Measurements from ENCODE around the gene KLHL5.

KLHL5 gene

DNA sequence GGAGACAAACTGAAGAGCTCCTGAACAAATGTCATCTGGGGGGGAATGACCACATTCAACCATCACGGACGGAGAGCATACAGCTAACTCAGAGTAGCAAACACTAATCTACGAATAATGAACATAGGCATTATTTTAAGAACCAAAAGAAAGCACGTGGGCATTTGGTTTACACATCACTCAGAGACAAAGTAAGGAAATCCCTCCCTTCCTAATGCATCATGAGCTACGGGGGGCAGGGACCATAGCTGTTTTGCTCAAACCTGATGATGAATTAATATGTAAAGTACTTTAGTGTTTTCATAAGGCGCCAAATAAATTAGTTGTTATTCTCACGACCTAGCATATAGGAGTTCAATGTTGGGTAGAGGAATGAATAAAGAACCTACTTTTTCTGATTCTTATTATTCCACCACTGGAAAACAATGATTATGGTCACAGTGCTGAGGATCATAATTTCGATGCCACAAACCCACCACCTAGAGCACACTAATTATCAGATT lies 18.1 kb upstream of the KLHL5 start:
- peak; percentile 66 for DNase-seq (ENCODE audit: low spot score)

- DNase-seq (ENCODE audit: low spot score), result peak; percentile 90
Observed at GRCh38 chr4:39044364-39044955, 17.6 kb upstream of the KLHL5 start.

GRCh38 chr4:39044956-39045826 lies 16.8 kb upstream of the KLHL5 start:
- peak; percentile 56 for DNase-seq (ENCODE audit: low spot score)

DNA sequence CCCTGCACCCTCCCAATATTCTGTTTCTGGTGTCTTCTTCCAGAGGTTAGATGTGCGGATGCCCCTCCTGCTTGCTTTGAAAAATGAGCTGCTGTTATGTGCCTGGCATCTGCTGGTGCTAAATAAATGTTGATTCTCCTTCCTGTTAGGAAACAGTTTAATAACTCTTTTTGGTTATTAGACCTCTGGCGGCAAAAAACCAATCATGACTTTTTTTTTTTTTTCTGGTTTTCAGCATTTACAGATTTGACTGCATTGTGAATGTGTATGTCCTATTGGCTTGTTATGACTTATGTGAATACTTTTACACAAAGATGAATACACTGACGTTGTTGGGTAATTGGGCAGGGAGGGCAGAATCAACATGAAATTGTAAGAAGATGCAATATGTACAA lies 16.2 kb upstream of the KLHL5 start:
- peak; percentile 10 for DNase-seq (ENCODE audit: low spot score)

DNA sequence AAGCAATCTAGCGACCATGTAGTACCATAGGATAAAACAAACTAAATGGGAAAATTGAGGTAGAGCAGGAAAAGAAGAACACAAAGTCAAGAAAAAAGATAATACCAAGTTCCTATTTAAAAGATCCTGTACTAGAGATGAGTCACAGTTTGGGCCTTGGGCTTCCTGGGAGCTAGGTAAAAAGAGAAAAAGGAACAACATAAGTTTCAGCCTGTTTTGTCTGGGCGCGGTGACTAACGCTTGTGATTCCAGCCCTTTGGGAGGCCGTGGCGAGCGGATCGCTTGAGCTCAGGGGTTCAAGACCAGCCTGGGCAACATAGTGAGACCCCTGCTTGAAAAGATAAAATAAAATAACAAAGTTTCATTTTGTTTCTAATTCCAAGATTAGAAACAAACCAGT lies 15.8 kb upstream of the KLHL5 start:
- DNase-seq (ENCODE audit: low spot score), result no peak

DNA sequence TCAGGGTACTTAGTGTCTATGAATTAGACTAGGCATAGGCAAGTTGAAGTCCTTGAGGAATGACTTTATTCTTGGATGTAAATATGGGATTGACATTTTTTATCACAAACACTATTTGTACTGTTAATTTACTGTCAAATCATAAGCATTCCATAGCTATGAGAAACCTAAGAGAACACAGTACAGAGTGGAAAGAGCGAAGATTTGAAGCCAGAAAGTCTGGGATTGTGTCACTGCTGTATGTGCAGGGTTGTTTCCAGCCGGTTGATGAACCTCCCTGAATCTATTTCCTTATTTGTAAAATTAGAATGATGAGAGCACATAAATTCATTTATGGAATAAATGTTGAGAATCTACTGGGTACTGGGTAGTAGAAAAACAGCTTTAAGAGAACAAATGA lies 14.4 kb upstream of the KLHL5 start:
- no peak for DNase-seq (ENCODE audit: low spot score)

- DNase-seq (ENCODE audit: low spot score), result no peak
Observed at GRCh38 chr4:39048311-39048710, 13.7 kb upstream of the KLHL5 start.

DNA sequence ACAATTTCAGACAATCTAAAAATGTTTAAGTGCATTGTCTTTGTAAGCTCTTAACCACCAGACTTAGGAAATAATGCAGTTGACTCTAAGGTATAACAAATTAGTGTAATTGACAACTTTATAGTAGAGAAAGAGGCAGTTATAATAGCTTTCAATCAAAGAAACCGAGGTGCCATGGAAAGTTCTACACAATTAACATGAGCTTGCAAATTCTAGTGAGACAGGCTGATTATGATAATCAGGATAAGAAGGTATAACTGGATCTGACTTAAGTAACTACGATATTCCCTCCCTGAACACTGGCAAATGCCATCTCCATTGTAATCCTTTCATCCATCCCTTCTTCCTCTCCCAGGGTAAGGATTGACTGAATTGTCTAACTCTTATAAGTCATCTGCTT lies 11.4 kb upstream of the KLHL5 start:
- DNase-seq (ENCODE audit: low spot score), result no peak

GRCh38 chr4:39051492-39051891 lies 10.5 kb upstream of the KLHL5 start:
- no peak for DNase-seq (ENCODE audit: low spot score)

- no peak for DNase-seq (ENCODE audit: low spot score)
Observed at GRCh38 chr4:39053983-39054382, 8.0 kb upstream of the KLHL5 start.

DNA sequence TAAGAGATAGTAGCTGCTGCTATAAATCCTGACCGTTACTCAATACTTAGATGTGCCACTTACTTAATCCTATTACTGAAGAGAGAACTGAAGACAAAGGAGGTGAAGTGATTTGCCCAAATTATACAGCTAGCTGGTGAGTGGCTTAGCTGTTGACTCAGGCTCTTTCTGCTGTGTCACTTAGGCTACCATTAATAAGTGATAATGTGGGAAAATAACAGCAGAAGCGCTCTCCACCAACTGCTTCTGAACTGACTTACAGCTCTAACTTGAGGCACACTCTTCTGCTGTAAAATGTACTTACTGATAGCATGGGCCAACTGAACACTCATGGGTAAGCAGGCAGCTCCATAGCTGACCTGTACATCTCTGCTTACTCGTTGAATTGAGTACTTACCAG lies 7.5 kb upstream of the KLHL5 start:
- DNase-seq (ENCODE audit: low spot score), result no peak

- no peak for DNase-seq (ENCODE audit: low spot score)
Observed at GRCh38 chr4:39056023-39056422, 6.0 kb upstream of the KLHL5 start.

DNA sequence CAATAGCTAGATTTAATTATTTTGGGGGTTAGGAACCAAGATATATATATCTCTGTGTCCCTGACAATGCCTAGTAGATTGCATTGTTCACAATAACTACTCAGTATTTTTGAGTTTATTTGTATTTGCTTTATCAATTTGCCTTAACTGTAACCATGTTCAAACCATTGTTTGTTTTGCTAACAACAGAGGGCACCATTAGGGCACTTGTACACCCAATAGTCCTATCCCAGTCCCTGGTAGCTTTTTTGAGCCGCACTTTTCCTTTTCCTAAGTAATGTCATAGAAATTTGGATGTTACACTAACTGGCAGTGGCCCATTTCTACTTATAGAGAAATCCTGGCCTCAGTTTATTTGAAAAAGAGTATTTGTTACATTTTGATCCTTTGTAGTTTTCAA lies 575 bp upstream of the KLHL5 start:
- no peak for DNase-seq (ENCODE audit: low spot score)

DNA sequence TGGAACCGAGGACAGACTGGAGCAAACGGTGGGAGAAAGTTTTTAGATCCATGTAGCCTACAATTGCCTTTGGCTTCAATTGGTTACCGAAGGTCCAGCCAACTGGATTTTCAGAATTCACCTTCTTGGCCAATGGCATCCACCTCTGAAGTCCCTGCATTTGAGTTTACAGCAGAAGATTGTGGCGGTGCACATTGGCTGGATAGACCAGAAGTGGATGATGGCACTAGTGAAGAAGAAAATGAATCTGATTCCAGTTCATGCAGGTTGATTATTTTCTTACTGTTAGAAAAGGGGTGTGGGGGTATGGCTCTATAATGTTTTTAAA lies 702 bp downstream of the KLHL5 start:
- no peak for DNase-seq (ENCODE audit: low spot score)

DNA sequence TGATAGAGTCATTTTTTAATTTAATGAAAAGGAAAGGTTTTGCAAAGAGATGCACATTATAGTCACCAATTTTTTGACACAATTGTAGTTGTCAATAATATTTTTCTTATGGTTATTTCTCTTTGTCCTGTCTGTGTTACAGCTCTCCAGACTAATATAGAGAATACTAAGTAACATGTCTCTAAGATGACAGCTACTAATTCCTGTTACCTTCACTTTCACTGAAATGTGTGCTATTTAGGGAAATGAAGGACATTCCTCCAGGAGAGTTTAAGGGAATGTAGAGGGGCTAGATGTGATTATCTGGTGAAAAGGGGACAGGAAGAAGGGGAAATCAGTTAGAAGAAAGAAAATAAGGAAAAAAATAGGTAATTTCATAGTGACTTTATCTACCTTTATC lies 1.4 kb downstream of the KLHL5 start:
- no peak for DNase-seq (ENCODE audit: low spot score)

DNA sequence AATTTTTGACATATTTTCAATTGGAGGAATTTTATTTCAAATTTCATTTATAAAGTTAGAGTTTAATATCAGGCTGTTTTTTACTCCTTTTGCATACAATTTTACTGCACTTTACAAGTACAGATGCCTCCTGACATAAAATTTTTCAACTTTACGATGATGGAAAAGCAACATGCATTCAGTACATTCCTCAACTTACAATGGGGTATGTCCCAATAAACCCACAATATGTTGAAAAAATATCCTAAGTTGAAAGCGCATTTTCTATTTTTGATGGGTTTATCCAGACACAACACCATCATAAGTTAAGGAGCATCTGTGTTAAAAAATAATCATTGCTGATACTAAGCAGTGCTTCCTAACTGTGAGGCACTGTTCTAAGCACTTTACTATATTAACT lies 4.3 kb downstream of the KLHL5 start:
- no peak for DNase-seq (ENCODE audit: low spot score)

- DNase-seq (ENCODE audit: low spot score), result no peak
Observed at GRCh38 chr4:39067031-39067430, 5.0 kb downstream of the KLHL5 start.

DNA sequence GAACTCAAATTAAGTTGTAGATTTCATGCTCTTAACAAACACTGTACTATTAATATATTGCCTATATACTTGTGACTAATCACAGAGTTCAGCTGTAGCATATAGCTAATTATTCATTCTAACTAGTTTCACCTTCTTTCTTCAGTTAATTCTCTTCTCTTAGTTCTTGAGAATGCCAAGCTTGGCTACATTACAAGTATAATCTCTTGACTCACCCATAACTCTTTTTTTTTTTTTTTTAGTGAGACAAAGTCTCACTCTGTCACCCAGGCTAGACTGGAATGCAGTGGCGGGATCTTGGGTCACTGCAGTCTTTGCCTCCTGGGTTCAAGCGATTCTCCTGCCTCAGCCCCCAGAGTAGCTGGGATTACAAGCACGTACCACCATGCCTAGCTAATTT lies 5.4 kb downstream of the KLHL5 start:
- DNase-seq (ENCODE audit: low spot score), result no peak

DNA sequence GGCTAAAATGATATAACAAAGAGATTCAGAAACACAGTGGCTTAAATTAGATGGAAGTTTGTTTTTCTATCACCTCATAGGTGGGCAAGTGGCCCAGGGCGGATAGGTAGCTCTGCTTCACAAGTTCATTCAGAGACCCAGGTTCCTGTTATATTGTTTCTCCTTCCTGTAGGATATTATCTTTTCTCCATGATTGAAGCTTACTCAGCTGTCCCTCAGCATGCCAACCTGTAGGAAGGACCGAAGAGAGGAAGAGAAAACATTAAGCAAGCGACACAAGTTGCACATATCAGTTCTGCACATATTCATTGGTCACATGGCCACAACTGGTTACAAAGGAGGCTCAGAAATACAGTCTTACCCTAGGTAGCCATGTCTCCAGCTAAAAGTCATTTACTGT lies 6.9 kb downstream of the KLHL5 start:
- DNase-seq (ENCODE audit: low spot score), result no peak

- no peak for DNase-seq (ENCODE audit: low spot score)
Observed at GRCh38 chr4:39078829-39079228, 16.8 kb downstream of the KLHL5 start.

GRCh38 chr4:39083164-39083563 lies 21.1 kb downstream of the KLHL5 start:
- no peak for DNase-seq (ENCODE audit: low spot score)

DNA sequence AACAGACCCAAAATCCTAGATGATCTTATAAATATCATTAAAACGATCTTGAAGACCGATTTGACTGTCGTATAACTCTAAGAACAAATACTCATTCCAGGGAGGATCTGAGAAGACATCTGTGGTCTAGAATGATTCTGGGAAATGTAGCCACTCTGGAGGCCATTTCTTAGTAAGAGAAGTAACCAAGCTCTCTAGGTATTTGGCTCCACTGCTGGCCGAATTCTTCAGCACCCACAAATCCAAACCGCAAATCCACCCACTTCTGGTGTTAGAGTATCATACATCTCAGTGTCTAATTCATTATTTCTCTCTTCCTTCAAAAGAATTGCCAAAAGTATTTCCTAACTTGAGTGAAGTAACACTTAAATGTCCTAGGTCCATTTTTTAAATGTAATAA lies 23.9 kb downstream of the KLHL5 start:
- no peak for DNase-seq (ENCODE audit: low spot score)

DNA sequence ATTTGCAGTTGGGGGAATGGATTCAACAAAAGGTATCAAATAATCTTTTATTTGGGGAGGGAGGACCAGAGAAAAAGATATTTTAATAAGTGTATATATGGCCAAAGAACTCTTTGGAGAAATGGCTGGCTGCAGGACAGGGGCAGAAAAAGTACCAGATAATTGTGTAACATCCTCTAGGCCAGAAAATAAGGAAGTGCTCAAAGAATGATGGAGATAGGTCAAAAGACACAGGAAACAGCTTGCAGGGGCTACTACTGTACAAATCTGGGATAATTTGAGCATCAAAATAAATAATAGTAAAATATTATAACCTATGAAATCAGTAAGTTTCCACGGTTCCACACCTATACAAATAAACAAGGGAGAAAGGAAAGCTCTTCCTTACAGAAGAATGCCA lies 34.8 kb downstream of the KLHL5 start:
- no peak for DNase-seq (ENCODE audit: low spot score)

DNA sequence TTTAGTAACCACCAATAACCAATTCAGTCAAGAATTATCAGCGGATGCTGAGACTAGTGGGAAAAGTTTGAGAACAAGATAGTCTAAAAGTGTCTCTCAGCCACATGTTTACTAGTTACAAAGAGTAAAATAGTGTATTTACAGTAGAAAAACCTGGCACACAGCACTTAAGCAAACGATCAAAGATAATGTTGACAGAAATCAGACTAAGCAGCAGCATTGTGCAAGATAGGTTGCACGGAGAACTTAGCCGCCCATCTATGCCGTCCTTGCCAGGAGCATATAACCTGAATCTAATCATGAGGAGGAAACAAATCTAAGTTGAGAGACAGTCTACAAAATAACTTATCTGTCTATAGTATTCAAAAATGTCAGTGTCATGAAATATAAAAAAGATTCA lies 35.3 kb downstream of the KLHL5 start:
- no peak for DNase-seq (ENCODE audit: low spot score)
